Measurements from ENCODE around the gene NLRC4.
A peak's percentile ranks its signal among the peaks of the same experiment; 100 is the strongest.

NLRC4 gene

GRCh38 chr2:32274289-32274688 lies 9.6 kb upstream of the NLRC4 start:
- no CpG with 5 or more reads among the region's 2 CpGs for WGBS (ENCODE audit: extremely low coverage, insufficient coverage, insufficient read length)
- Histone ChIP-seq H3K14ac (ENCODE audit: low read length) (no peak overlapping the region), H3K23ac (ENCODE audit: low read length) (no peak overlapping the region), H3K4me2 (ENCODE audit: low read length) (no peak overlapping the region), H2BK12ac (ENCODE audit: low read length) (no peak overlapping the region), H3K4me3 (ENCODE audit: low read depth, low read length) (no peak overlapping the region), H2BK120ac (ENCODE audit: insufficient read depth, low read length, poor library complexity) (no peak overlapping the region), H3K4me1 (ENCODE audit: control insufficient read depth in 1 of 2, insufficient read depth in 2 of 2, low read length in 2 of 2) (no peaks in the 10 kb centered on the region), H3K79me1 (ENCODE audit: low read length) (peaks cover 6% of the 10 kb centered on the region), H3K27me3 (ENCODE audit: insufficient read depth, low read length) (no peaks in the 10 kb centered on the region), H3K9me3 (ENCODE audit: insufficient read depth, low read depth, low read length) (no peaks in the 10 kb centered on the region), H3K9ac (ENCODE audit: low read length) (no peak overlapping the region), H3K79me2 (ENCODE audit: control insufficient read depth, insufficient read depth, low read length, poor library complexity) (peaks cover 6% of the 10 kb centered on the region), H2AFZ (ENCODE audit: insufficient read depth, low read length, poor library complexity) (no peak overlapping the region), H4K12ac (ENCODE audit: low read depth, low read length) (no peak overlapping the region), H3K18ac (ENCODE audit: low read length) (no peak overlapping the region), H2AK5ac (ENCODE audit: low read length) (no peak overlapping the region), H4K8ac (ENCODE audit: low read depth, low read length) (no peak overlapping the region), H4K91ac (ENCODE audit: low read depth, low read length) (no peak overlapping the region), H3K27ac (ENCODE audit: low read depth, low read length) (no peak overlapping the region), H3K4ac (ENCODE audit: low read depth, low read length) (no peak overlapping the region), H3K36me3 (ENCODE audit: control insufficient read depth in 1 of 2, insufficient read depth in 2 of 2, low read length in 2 of 2) (no peaks in the 10 kb centered on the region), H2BK5ac (ENCODE audit: low read depth, low read length, poor library complexity) (no peak overlapping the region)
- DNase-seq, result no peak

DNA sequence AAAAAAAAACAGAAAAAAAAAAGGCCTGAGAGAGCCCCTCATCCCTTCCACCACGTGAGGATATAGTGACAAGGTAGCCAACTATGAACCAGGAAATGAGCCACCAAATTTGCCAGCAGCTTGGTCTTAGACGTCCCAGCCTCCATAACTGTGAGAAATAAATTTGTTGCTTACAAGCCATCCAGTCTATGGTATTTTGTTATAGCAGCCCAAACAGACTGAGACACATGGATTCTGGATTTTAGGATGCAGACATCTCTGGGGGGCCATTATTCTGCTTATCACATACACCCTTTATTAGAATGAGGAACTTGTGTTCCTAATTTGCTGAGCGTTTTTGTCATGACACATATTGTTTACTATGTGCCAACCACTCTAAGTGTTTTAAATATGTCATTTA lies 7.6 kb upstream of the NLRC4 start:
- Histone ChIP-seq H3K14ac (ENCODE audit: low read length) (no peak overlapping the region), H2AK5ac (ENCODE audit: low read length) (no peak overlapping the region), H3K4me1 (ENCODE audit: control insufficient read depth in 1 of 2, insufficient read depth in 2 of 2, low read length in 2 of 2) (no peaks in the 10 kb centered on the region), H3K79me1 (ENCODE audit: low read length) (no peaks in the 10 kb centered on the region), H3K9ac (ENCODE audit: low read length) (no peak overlapping the region), H2AFZ (ENCODE audit: insufficient read depth, low read length, poor library complexity) (no peak overlapping the region), H3K9me3 (ENCODE audit: insufficient read depth, low read depth, low read length) (no peaks in the 10 kb centered on the region), H3K27ac (ENCODE audit: low read depth, low read length) (no peak overlapping the region), H3K18ac (ENCODE audit: low read length) (no peak overlapping the region), H3K27me3 (ENCODE audit: insufficient read depth, low read length) (no peaks in the 10 kb centered on the region), H2BK5ac (ENCODE audit: low read depth, low read length, poor library complexity) (no peak overlapping the region), H4K12ac (ENCODE audit: low read depth, low read length) (no peak overlapping the region), H3K4me3 (ENCODE audit: low read depth, low read length) (no peak overlapping the region), H4K91ac (ENCODE audit: low read depth, low read length) (no peak overlapping the region), H3K4me2 (ENCODE audit: low read length) (no peak overlapping the region), H3K4ac (ENCODE audit: low read depth, low read length) (no peak overlapping the region), H3K23ac (ENCODE audit: low read length) (no peak overlapping the region), H3K79me2 (ENCODE audit: control insufficient read depth, insufficient read depth, low read length, poor library complexity) (no peaks in the 10 kb centered on the region), H4K8ac (ENCODE audit: low read depth, low read length) (no peak overlapping the region), H2BK120ac (ENCODE audit: insufficient read depth, low read length, poor library complexity) (no peak overlapping the region), H2BK12ac (ENCODE audit: low read length) (no peak overlapping the region), H3K36me3 (ENCODE audit: control insufficient read depth in 1 of 2, insufficient read depth in 2 of 2, low read length in 2 of 2) (no peaks in the 10 kb centered on the region)
- no CpG with 5 or more reads among the region's 3 CpGs for WGBS (ENCODE audit: extremely low coverage, insufficient coverage, insufficient read length)
- no peak for DNase-seq

DNA sequence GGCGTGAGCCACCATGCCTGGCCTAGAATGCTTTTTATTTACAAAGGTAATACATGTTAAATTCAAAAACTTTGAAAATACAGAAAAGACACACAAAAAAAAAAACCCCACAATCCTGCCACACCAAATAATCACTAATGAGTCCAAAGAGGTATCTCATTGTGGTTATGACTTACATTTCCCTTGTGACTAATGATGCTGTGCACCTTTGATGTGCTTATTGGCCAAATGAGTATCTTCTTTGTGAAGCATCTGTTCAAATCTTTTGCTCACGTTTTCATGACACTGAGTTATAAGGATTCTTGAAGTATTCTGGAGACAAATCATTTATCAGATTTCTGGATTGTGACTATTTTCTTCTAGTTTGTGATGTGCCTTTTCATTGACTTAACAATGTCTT lies 6.4 kb upstream of the NLRC4 start:
- Histone ChIP-seq H3K9ac (ENCODE audit: low read length) (no peak overlapping the region), H4K8ac (ENCODE audit: low read depth, low read length) (no peak overlapping the region), H2BK5ac (ENCODE audit: low read depth, low read length, poor library complexity) (no peak overlapping the region), H3K4me2 (ENCODE audit: low read length) (no peak overlapping the region), H2BK120ac (ENCODE audit: insufficient read depth, low read length, poor library complexity) (no peak overlapping the region), H3K36me3 (ENCODE audit: control insufficient read depth in 1 of 2, insufficient read depth in 2 of 2, low read length in 2 of 2) (no peaks in the 10 kb centered on the region), H3K4me1 (ENCODE audit: control insufficient read depth in 1 of 2, insufficient read depth in 2 of 2, low read length in 2 of 2) (no peaks in the 10 kb centered on the region), H2BK12ac (ENCODE audit: low read length) (no peak overlapping the region), H3K4me3 (ENCODE audit: low read depth, low read length) (no peak overlapping the region), H4K91ac (ENCODE audit: low read depth, low read length) (no peak overlapping the region), H3K14ac (ENCODE audit: low read length) (no peak overlapping the region), H3K23ac (ENCODE audit: low read length) (no peak overlapping the region), H3K27ac (ENCODE audit: low read depth, low read length) (no peak overlapping the region), H3K4ac (ENCODE audit: low read depth, low read length) (no peak overlapping the region), H2AK5ac (ENCODE audit: low read length) (no peak overlapping the region), H3K27me3 (ENCODE audit: insufficient read depth, low read length) (no peaks in the 10 kb centered on the region), H4K12ac (ENCODE audit: low read depth, low read length) (no peak overlapping the region), H2AFZ (ENCODE audit: insufficient read depth, low read length, poor library complexity) (no peak overlapping the region), H3K79me2 (ENCODE audit: control insufficient read depth, insufficient read depth, low read length, poor library complexity) (no peaks in the 10 kb centered on the region), H3K79me1 (ENCODE audit: low read length) (no peaks in the 10 kb centered on the region), H3K9me3 (ENCODE audit: insufficient read depth, low read depth, low read length) (no peaks in the 10 kb centered on the region), H3K18ac (ENCODE audit: low read length) (no peak overlapping the region)
- no CpG with 5 or more reads among the region's 2 CpGs for WGBS (ENCODE audit: extremely low coverage, insufficient coverage, insufficient read length)
- no peak for DNase-seq

DNA sequence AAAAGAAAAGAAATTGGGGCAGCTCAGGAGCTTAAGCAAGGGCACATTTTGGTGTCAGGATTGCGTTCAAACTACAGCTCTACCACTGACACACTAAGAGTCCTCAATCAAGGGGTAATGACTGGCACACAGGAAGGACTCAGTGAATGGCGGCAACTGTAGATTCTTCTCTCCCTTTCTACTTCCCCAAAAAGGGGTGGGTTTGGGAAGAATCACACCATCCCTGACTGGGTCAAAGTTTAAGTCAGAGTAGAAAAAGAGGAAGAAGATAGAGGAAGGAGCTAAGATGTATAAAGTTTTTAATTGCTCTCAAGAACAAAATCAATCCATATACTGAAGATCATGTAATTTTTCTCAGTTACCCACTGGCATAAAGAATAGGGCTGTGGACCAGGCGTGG lies 2.6 kb downstream of the NLRC4 start:
- Histone ChIP-seq H3K9ac (ENCODE audit: low read length) (no peak overlapping the region), H2AFZ (ENCODE audit: insufficient read depth, low read length, poor library complexity) (no peak overlapping the region), H4K8ac (ENCODE audit: low read depth, low read length) (no peak overlapping the region), H3K4ac (ENCODE audit: low read depth, low read length) (no peak overlapping the region), H3K79me2 (ENCODE audit: control insufficient read depth, insufficient read depth, low read length, poor library complexity) (no peaks in the 10 kb centered on the region), H3K27me3 (ENCODE audit: insufficient read depth, low read length) (no peaks in the 10 kb centered on the region), H3K79me1 (ENCODE audit: low read length) (no peaks in the 10 kb centered on the region), H3K27ac (ENCODE audit: low read depth, low read length) (no peak overlapping the region), H4K91ac (ENCODE audit: low read depth, low read length) (no peak overlapping the region), H4K12ac (ENCODE audit: low read depth, low read length) (no peak overlapping the region), H3K4me1 (ENCODE audit: control insufficient read depth in 1 of 2, insufficient read depth in 2 of 2, low read length in 2 of 2) (no peaks in the 10 kb centered on the region), H2BK5ac (ENCODE audit: low read depth, low read length, poor library complexity) (no peak overlapping the region), H3K36me3 (ENCODE audit: control insufficient read depth in 1 of 2, insufficient read depth in 2 of 2, low read length in 2 of 2) (no peaks in the 10 kb centered on the region), H2BK120ac (ENCODE audit: insufficient read depth, low read length, poor library complexity) (no peak overlapping the region), H3K4me3 (ENCODE audit: low read depth, low read length) (no peak overlapping the region), H3K4me2 (ENCODE audit: low read length) (no peak overlapping the region), H2BK12ac (ENCODE audit: low read length) (no peak overlapping the region), H3K14ac (ENCODE audit: low read length) (no peak overlapping the region), H3K18ac (ENCODE audit: low read length) (no peak overlapping the region), H3K23ac (ENCODE audit: low read length) (no peak overlapping the region), H2AK5ac (ENCODE audit: low read length) (no peak overlapping the region), H3K9me3 (ENCODE audit: insufficient read depth, low read depth, low read length) (no peaks in the 10 kb centered on the region)
- no CpG with 5 or more reads among the region's 3 CpGs for WGBS (ENCODE audit: extremely low coverage, insufficient coverage, insufficient read length)
- peak in 1 of 2 donors; percentile 15 for DNase-seq
